H1 (cell line): Measurements from ENCODE around the gene NEDD4L. TPM values are rescaled to one million over a fixed set of nuclear protein-coding genes. Genes with fewer than 3 reads are reported as not detected.

Experiments used
- CTCF ChIA-PET: fragments of 300-600 bp; sonication (Branson Sonifier 250); formaldehyde crosslinking; loops from one replicate; lab custom pipeline; 2021; ENCODE audit not compliant: partially characterized antibody; lab: Charles Lee
- POLR2A ChIA-PET: fragments of 300-600 bp; sonication (Branson Sonifier 250); formaldehyde crosslinking; loops from one replicate; lab custom pipeline; 2021; ENCODE audit warnings: inconsistent platforms; ENCODE audit not compliant: partially characterized antibody; lab: Charles Lee
- DNase-seq, 2 experiments: peaks; one replicate each; pipeline versions ENCODE4 v3.0.0 to v3.0.0-alpha.2; 2010 to 2022; ENCODE audit warnings: low spot score in 2 of 2, low read depth in 1 of 2, mixed read lengths in 1 of 2
- FAIRE-seq: peaks from 2 replicates; lab custom pipeline; 2011; peaks lifted over from hg19 to GRCh38; lab: Jason Lieb, UNC
- H2AFZ ChIP-seq: 2 replicates; pipeline ENCODE4 v1.8.1; 2012; ENCODE audit warnings: low read length, inconsistent platforms
- H2AK5ac ChIP-seq: 2 replicates; pipeline ENCODE4 v1.6.1; 2013; ENCODE audit warnings: low read depth, low read length
- H2BK120ac ChIP-seq: replicated peaks from 2 replicates; pipeline ENCODE3; 2013; ENCODE audit warnings: low read depth, low read length, inconsistent platforms
- H2BK12ac ChIP-seq: 2 replicates; pipeline ENCODE4 v1.6.1; 2013; ENCODE audit warnings: low read depth, low read length
- H2BK15ac ChIP-seq: 2 replicates; pipeline ENCODE4 v1.6.1; 2013; ENCODE audit warnings: low read length
- H2BK20ac ChIP-seq: 2 replicates; pipeline ENCODE4 v1.6.1; 2013; ENCODE audit warnings: low read length
- H2BK5ac ChIP-seq: 2 replicates; pipeline ENCODE4 v1.6.1; 2013; ENCODE audit warnings: low read depth, low read length
- H3K14ac ChIP-seq: 2 replicates; pipeline ENCODE4 v1.6.1; 2013; ENCODE audit warnings: inconsistent platforms; ENCODE audit not compliant: insufficient read length
- H3K18ac ChIP-seq: 2 replicates; pipeline ENCODE4 v1.6.1; 2013; ENCODE audit warnings: low read length; ENCODE audit errors: extremely low read depth
- H3K23ac ChIP-seq: 2 replicates; pipeline ENCODE4 v1.6.1; 2013; ENCODE audit warnings: inconsistent platforms; ENCODE audit not compliant: insufficient read length
- H3K23me2 ChIP-seq: 2 replicates; pipeline ENCODE4 v1.6.1; 2013; ENCODE audit warnings: low read depth, low read length
- H3K27ac ChIP-seq: 2 replicates; pipeline ENCODE4 v1.6.1; 2011; ENCODE audit warnings: low read depth, low read length, inconsistent platforms
- H3K27me3 ChIP-seq, 4 experiments: replicated peaks in 1 of 4; 1 replicate in 1 of 4; 2 replicates in 3 of 4; pipeline versions ENCODE4 v1.6.1 to v1.8.1; 2011 to 2013; ENCODE audit warnings: low read length in 3 of 4, mild to moderate bottlenecking in 3 of 4, inconsistent platforms in 2 of 4, mixed read lengths in 2 of 4, moderate library complexity in 1 of 4; ENCODE audit not compliant: control insufficient read depth in 3 of 4, insufficient read depth in 3 of 4; ENCODE audit errors: extremely low read depth in 1 of 4
- H3K36me3 ChIP-seq, 4 experiments: 2 replicates each; pipeline versions ENCODE4 v1.6.1 to v1.8.1; 2011 to 2013; ENCODE audit warnings: mild to moderate bottlenecking in 4 of 4, low read length in 3 of 4, moderate library complexity in 2 of 4, control low read depth in 1 of 4, inconsistent platforms in 1 of 4; ENCODE audit not compliant: insufficient read depth in 4 of 4, control insufficient read depth in 2 of 4
- H3K4ac ChIP-seq: replicated peaks from 2 replicates; pipeline ENCODE3; 2013; ENCODE audit warnings: low read length, low read depth, mixed read lengths, inconsistent platforms; ENCODE audit not compliant: insufficient read length
- H3K4me1 ChIP-seq, 4 experiments: replicated peaks in 1 of 4; 1 replicate in 1 of 4; 2 replicates in 3 of 4; pipeline versions ENCODE4 v1.6.1 to v1.8.1; 2011 to 2013; ENCODE audit warnings: low read length in 3 of 4, inconsistent platforms in 2 of 4, mixed read lengths in 1 of 4; ENCODE audit not compliant: insufficient read depth in 4 of 4, control insufficient read depth in 3 of 4
- H3K4me2 ChIP-seq, 2 experiments: 2 replicates each; pipeline versions ENCODE4 v1.6.1 to v1.8.1; 2011 to 2013; ENCODE audit warnings: low read depth in 2 of 2, low read length in 2 of 2, control low read depth in 1 of 2, inconsistent platforms in 1 of 2, mild to moderate bottlenecking in 1 of 2; ENCODE audit not compliant: insufficient read depth in 1 of 2
- H3K4me3 ChIP-seq, 4 experiments: fragments of 200-600, 300-600 bp in 1 of 4; sonication (generic), shearing (Covaris generic), sonication (Bioruptor Twin) in 1 of 4; 2 replicates each; pipeline versions ENCODE4 v1.5.1 to v1.8.1; 2011 to 2016; ENCODE audit warnings: low read length in 4 of 4, low read depth in 3 of 4, control low read depth in 2 of 4, inconsistent platforms in 2 of 4, mild to moderate bottlenecking in 2 of 4, mixed read lengths in 1 of 4, moderate library complexity in 1 of 4; ENCODE audit not compliant: insufficient read depth in 2 of 4; ENCODE audit errors: extremely low read depth in 1 of 4
- H3K56ac ChIP-seq: replicated peaks from 2 replicates; pipeline ENCODE3; 2013; ENCODE audit warnings: low read depth, mild to moderate bottlenecking, mixed read lengths, low read length, inconsistent platforms; ENCODE audit not compliant: insufficient read length
- H3K79me1 ChIP-seq: 2 replicates; pipeline ENCODE4 v1.6.1; 2013; ENCODE audit warnings: low read depth, low read length, control low read depth
- H3K79me2 ChIP-seq, 2 experiments: 2 replicates each; pipeline versions ENCODE4 v1.6.1 to v1.8.1; 2012 to 2013; ENCODE audit warnings: low read length in 2 of 2, mild to moderate bottlenecking in 2 of 2, inconsistent platforms in 1 of 2; ENCODE audit not compliant: insufficient read depth in 2 of 2, control insufficient read depth in 1 of 2
- H3K9ac ChIP-seq, 4 experiments: replicated peaks in 1 of 4; 1 replicate in 1 of 4; 2 replicates in 3 of 4; pipeline versions ENCODE4 v1.6.1 to v1.8.1; 2011 to 2013; ENCODE audit warnings: low read depth in 3 of 4, low read length in 3 of 4, control low read depth in 2 of 4, mild to moderate bottlenecking in 2 of 4, moderate library complexity in 2 of 4, inconsistent platforms in 1 of 4; ENCODE audit errors: extremely low read depth in 1 of 4
- H3K9me3 ChIP-seq, 2 experiments: 2 replicates each; pipeline versions ENCODE4 v1.6.1 to v1.8.1; 2012 to 2013; ENCODE audit warnings: mild to moderate bottlenecking in 2 of 2, moderate library complexity in 2 of 2, control low read depth in 1 of 2, inconsistent platforms in 1 of 2, low read depth in 1 of 2, low read length in 1 of 2, mixed read lengths in 1 of 2; ENCODE audit not compliant: insufficient read depth in 2 of 2
- H4K20me1 ChIP-seq, 2 experiments: replicated peaks in 1 of 2; 2 replicates each; pipeline versions ENCODE3 to v1.8.1; 2011 to 2013; ENCODE audit warnings: inconsistent platforms in 2 of 2, low read length in 2 of 2, mild to moderate bottlenecking in 1 of 2; ENCODE audit not compliant: insufficient read depth in 2 of 2, control insufficient read depth in 1 of 2
- H4K5ac ChIP-seq: 2 replicates; pipeline ENCODE4 v1.6.1; 2013; ENCODE audit warnings: low read length, low read depth, mixed read lengths, inconsistent platforms; ENCODE audit not compliant: insufficient read length
- H4K8ac ChIP-seq: 2 replicates; pipeline ENCODE4 v1.8.0; 2013; ENCODE audit warnings: mild to moderate bottlenecking, moderate library complexity, low read length, inconsistent platforms; ENCODE audit not compliant: insufficient read depth; ENCODE audit errors: extremely low read depth
- H4K91ac ChIP-seq: replicated peaks from 2 replicates; pipeline ENCODE3; 2013; ENCODE audit warnings: low read length, mixed read lengths, inconsistent platforms; ENCODE audit not compliant: insufficient read length
- CHD1 ChIP-seq: IDR thresholded peaks from 2 replicates; pipeline ENCODE4 v1.6.1; 2012; ENCODE audit warnings: low read depth, low read length, improper control_type of control experiment
- CHD2 ChIP-seq: IDR thresholded peaks from 2 replicates; pipeline ENCODE4 v1.6.1; 2012; ENCODE audit warnings: low read length, improper control_type of control experiment
- RAD21 ChIP-seq, 2 experiments: IDR thresholded peaks in 1 of 2; conservative IDR thresholded peaks in 1 of 2; 2 replicates each; pipeline ENCODE4 v1.6.1; 2011; ENCODE audit warnings: low read depth in 2 of 2, low read length in 2 of 2, improper control_type of control experiment in 1 of 2, inconsistent platforms in 1 of 2, mild to moderate bottlenecking in 1 of 2, moderate library complexity in 1 of 2
- WGBS, 2 experiments: shearing (Covaris generic) in 1 of 2; methylation state at CpG; one replicate each; pipeline versions ENCODE4 v1.1.6 to v1.1.7; 2013 to 2015; ENCODE audit warnings: low lambda C conversion rate in 2 of 2, mixed read lengths in 2 of 2, inconsistent platforms in 1 of 2, low coverage in 1 of 2, missing lambda C conversion rate in 1 of 2; ENCODE audit not compliant: insufficient replicate concordance in 2 of 2, insufficient coverage in 1 of 2, insufficient read length in 1 of 2; ENCODE audit errors: extremely low coverage in 1 of 2, missing lambda C conversion rate in 1 of 2; 5-methylcytosine and 5-hydroxymethylcytosine counted together
- polyA plus RNA-seq, 7 experiments: library from polyadenylated mRNA; depleted of rRNA in 3 of 7; stranded (reverse) in 5 of 7; unstranded in 2 of 7; fragments of >200 nt in 5 of 7; fragments of 200-250 nt in 2 of 7; gene quantifications; 1 replicate in 5 of 7; 2 replicates in 1 of 7; 4 replicates in 1 of 7; pipeline versions ENCODE4 v1.2.1 to v1.2.3, GENCODE V29; 2011 to 2013; ENCODE audit warnings: missing spikeins in 2 of 7, mixed read lengths in 2 of 7
- total RNA-seq: library from RNA; stranded (reverse); fragmentation: NEBNext Ultra II Directional; extraction: Animal tissue kit (Norgen Biotek cat#: 25700); gene quantifications from 2 replicates; pipeline ENCODE4 v1.2.1, GENCODE V29; 2021

The NEDD4L gene
- total and polyA plus RNA-seq, 2 of the 8 experiments (the other 6 are each of a cell fraction or from before 2014, with no cell fraction given), result 37.3 to 69.8 TPM

GRCh38 chr18:58386780-58387179 lies 342.8 kb downstream of the NEDD4L start:
- Histone ChIP-seq H3K4me2 (no peak overlapping the region), H3K56ac (no peak overlapping the region), H3K9me3 (no peaks in the 10 kb centered on the region), H2BK15ac (no peak overlapping the region), H3K79me2 (no peaks in the 10 kb centered on the region), H3K14ac (no peak overlapping the region), H3K4me1 (peaks cover 0 to 3% (median 0%) of the 10 kb centered on the region in 4 experiments; a peak in 1 of 7 replicates), H2AK5ac (no peak overlapping the region), H3K23ac (no peak overlapping the region), H4K8ac (no peak overlapping the region), H3K27me3 (no peaks in the 10 kb centered on the region), H2BK120ac (no peak overlapping the region), H4K91ac (no peak overlapping the region), H2BK12ac (no peak overlapping the region), H3K79me1 (no peaks in the 10 kb centered on the region; the same call in 1 of the 2 replicates), H3K9ac (no peak overlapping the region), H4K5ac (no peak overlapping the region), H3K4me3 (no peak overlapping the region), H4K20me1 (no peaks in the 10 kb centered on the region), H2AFZ (no peak overlapping the region), H3K27ac (no peak overlapping the region), H2BK5ac (no peak overlapping the region), H2BK20ac (no peak overlapping the region), H3K36me3 (peaks cover 13 to 70% (median 33%) of the 10 kb centered on the region in 4 experiments), H3K18ac (no peak overlapping the region), H3K23me2 (no peaks in the 10 kb centered on the region), H3K4ac (no peak overlapping the region)
- DNase-seq (peak in 1 of 2 experiments; percentile 30), FAIRE-seq (no peak)
- 92% methylated on average over 14 of the region's 14 CpGs; no CpG with 5 or more reads in 1 of the 2 experiments for WGBS, 2 experiments
- CTCF ChIA-PET, result interaction anchor here (0.6 to 2.8 kb wide), 4 partner anchors 12 to 714 kb away, joined by 3 to 8 read pairs (median 3); no protein-coding TSS in a partner anchor
- POLR2A ChIA-PET, result no interaction called here
- TF ChIP-seq RAD21 (IDR thresholded peaks at IDR 0.05 in 1 of 2, conservative IDR thresholded peaks at IDR 0.05 in 1 of 2; ENCODE audit: low read depth in 2 of 2, low read length in 2 of 2) (no peak), CHD2 (no peak), CHD1 (no peak)
